Fibroblast of upper back skin (primary cell): Measurements from ENCODE around the gene SRBD1.
A peak's percentile ranks its signal among the peaks of the same experiment; 100 is the strongest.
"Not testable (repeated sequence)": the region's sequence is repeated elsewhere in the genome, so short reads cannot be mapped to it uniquely, and the experiment has no call there.

Experiments used
- DNase-seq: peaks from one replicate; pipeline ENCODE4 v3.0.0-alpha.2; 2013

The SRBD1 gene

DNA sequence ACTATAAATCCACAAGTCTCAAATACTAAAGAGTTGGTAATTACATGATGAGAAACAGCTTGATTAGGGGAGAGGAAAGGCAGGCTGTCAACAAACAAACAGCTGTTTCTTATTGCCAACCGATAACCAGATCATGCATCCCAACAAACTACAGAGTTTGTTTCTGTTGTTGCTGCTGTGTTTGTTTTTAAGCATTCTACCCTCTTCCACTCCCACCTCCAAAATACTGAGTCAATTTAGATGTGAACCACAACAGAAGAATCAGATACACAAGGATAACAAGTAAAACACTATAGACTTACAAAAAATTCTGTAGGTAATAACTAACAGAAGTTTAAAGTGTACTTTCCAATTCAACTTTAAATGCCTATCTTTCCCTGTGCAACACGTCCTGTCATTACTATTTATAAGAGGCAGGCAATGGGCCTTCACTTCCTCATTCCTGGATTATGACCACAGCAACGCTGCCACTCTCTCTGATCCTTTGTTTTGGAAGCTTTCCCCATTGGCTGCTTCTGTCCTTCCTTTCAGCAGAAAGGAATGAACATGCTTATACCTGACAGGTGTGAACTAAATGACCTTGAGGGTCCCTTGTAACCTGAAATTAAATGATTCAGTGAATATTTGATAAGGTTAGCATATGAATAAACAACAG lies 152.0 kb downstream of the SRBD1 start:
- DNase-seq = peak; percentile 72

DNA sequence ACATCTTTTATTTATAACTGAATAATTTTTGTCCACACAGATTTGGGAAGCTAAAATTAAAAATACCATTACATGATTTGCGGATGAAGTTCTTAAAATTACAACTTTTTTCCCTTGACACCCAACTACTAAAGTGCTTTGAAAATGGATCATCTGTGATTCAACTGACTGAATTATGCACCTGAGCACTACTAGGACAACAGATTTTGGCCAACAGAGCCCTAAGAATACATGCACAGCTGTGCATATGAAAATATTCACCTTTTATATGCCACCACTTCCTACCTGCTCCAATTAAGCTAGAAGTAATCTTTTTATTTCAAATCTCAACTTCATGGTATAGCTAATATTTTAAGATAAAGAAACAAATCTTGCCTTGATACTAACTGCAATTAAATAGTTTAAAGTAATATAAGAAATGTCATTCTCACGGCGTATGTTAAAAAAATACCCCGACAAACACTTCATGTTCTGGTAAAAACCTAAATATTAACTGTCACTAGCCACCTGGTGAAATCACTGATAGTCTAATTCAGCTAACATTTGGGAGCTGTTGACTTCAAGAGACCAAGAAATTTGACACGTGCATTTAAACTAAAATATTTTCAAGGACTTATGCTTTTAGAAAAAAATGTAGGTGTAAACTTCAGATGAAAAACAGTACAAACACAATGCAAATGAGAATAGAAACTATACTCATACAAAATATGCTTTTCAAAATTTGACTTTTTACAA lies 153.7 kb downstream of the SRBD1 start:
- no peak for DNase-seq

DNA sequence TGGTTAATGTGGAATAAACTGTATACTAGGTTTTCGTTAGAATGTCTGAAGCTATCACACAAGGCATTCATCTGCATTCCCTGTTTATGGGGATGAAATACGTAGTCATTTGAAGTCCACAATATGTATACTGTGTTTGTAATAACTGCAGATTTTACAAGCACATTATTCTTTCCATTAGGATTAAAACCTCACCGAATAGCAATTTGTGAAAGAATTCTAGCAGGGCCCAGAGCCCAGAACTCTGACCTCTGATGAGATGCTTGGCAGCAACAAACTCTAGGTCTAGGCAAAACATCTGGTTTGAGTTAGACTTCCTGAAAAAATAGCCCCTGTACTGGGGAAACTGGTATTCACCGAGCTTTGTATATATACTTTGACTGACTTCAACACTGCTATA lies 158.2 kb downstream of the SRBD1 start:
- peak; percentile 94 for DNase-seq

DNA sequence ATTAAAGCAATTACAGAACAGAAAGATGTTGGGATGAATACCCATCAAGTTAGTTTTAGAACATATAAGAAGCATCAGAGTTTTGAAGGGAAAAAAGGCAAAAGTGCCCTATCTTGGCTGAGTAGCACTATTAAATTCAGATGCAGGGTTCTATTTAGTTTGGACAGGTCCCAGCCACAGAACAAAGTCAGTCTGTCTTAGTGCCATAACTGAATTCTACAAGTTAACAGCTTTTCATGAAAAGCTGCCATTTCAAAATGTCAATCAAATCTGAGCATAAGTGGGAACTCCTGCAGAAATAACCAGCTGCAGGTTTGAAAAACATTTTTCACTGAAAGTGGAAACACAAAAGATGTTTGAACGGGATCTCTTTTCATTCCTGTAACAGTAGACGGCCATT lies 160.4 kb downstream of the SRBD1 start:
- peak; percentile 9 for DNase-seq

DNA sequence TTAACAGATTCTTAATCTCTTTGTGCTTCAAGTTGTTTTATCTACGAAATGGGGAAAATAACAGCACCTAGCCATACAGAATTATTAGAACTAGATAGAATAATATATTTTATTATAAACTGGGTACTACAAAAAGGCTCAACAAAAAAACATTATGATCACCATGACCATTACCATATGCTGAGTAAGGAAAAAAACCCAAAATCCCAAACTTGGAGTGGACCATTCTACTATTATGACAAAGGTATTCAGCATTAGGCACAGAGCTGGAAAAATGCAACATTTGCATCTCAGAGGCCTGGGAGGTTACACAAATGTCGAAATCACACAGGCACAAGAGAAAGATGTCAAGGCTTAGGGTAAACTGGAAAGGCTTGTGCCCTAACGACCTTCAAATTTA lies 162.8 kb downstream of the SRBD1 start:
- no peak for DNase-seq

DNA sequence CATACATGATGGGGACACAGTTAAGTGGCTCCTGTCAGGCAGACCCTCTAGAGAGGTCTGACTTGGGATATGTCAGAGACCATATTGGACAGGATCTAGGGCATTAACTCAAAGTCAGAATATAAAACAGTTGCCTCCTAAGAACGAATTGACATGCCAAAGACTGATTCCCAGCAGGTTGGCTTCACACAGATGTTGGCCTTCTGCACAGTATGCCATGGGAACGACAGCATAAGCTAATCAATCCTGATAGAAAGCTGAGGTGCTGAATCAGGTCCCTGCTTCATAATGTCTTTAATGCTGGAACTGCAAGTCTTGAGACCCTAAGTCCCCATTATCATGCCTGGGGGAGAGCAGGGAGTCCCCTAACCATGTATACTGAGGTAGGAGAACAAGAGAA lies 165.1 kb downstream of the SRBD1 start:
- no peak for DNase-seq

DNA sequence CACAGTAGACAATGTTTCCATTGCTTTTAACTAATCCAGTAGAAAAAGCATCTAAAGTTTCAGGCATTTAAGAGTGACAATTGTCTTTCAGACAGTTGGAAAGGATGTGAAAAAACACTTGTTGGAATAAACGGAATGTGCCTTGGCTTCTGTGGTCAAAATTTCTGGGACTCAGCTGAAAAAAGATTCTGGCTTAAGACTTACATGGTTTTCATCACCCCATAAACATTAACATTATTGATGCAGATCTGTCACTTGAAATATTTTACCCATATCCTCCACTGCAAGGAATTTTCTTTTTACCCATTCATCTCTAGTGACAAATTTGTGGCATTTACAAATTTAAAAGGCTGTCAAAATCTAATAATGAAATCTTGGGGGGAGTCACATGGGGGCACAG lies 166.0 kb downstream of the SRBD1 start:
- peak; percentile 90 for DNase-seq

DNA sequence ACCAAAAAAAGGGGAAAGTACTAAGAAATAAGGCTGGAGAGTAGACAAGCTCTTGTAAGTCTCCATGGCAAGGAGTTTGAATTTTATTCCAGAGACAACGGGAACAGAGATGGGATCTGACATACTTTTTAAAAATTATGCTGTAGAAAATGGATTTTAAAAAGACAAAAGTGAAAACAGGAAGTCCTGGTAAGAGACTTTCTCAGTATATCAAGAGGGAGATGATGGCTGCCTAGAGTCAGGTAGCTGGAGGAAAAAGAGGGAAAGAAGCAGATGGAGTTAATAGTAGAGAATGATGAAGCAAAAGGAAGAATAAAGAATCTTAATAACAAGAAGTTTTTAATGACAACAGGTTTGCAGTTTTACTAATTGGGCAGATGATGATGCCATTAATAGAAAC lies 168.1 kb downstream of the SRBD1 start:
- no peak for DNase-seq

DNA sequence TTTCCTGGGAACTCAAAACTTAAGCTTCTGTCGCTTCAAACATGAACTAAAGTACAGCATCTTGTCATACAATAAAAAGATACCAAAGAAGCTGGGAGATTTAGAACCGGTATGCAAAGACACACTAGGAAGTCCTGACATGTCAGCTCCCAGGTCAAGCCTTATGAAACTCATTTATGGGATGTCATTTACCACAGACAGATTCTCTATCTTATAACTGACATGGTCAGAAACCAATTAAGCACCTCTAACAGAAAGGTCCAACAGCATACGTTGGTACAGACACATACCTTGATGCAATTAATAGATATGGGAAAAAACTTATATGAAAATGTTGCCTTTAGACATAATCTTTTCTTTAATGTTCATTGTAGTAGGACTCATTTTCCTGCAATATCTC lies 169.0 kb downstream of the SRBD1 start:
- DNase-seq = no peak

DNA sequence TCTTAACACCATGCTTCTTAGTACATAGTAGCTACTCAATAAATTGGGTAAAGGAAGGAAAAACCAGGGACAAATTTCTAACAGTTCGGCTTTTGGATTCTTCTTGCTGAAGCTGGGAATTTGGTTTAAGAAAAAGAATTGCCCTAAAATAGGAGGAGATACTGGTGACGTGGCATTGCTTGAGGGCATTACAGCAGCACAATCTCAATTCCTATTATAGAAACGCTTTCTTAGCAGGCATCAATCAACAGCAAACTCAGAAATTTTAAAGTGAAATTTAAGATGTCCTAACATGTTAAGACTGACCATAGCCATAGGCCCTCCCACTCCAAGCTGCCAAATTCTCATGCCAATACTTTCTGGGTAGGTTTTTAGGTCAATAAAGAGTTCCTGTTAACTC lies 169.5 kb downstream of the SRBD1 start:
- DNase-seq = no peak

DNA sequence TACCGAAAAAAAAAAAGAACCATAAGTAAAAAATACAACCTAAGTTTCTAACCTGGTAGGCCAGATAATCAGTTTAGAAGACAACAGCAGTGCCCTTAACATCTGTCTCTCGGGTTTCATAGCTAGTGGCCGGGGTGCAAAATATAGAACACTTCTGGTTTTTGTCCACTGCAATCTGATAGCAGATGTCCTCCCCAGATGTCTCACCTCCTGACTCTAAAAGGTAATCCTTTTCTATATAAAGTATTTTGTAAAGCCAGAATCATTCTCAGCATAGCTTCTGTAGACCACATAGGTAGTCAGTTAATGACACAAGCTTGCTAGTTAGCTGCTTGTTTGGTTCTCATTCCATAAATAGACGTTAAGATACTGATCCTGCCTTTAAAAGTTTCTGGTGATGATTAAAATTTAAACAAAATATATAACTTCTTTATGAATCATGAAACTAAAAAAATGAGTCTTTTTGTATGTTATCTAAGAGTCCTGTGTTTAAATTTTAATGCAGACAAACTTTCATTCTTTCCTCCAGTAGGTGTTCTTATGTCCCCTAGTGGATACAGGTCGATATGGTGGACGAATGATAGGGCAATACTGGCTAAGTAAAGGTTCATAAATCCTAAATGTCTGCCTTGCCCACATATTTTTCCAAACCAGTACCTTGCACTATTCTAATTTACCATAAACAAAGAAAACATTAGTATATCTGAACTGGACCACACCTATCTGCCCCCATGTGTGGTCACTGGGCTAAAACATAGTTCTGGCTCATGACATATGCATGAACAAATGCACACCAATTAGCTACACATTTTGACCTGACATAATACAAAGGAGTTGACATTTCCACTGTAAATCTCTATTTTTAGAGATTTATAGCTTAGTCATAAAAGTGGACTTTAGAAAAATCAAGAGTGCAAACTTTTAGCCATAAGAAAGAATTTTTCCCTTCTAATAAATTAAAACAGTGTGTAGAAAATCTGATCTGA lies 171.0 kb downstream of the SRBD1 start:
- DNase-seq = peak; percentile 62

DNA sequence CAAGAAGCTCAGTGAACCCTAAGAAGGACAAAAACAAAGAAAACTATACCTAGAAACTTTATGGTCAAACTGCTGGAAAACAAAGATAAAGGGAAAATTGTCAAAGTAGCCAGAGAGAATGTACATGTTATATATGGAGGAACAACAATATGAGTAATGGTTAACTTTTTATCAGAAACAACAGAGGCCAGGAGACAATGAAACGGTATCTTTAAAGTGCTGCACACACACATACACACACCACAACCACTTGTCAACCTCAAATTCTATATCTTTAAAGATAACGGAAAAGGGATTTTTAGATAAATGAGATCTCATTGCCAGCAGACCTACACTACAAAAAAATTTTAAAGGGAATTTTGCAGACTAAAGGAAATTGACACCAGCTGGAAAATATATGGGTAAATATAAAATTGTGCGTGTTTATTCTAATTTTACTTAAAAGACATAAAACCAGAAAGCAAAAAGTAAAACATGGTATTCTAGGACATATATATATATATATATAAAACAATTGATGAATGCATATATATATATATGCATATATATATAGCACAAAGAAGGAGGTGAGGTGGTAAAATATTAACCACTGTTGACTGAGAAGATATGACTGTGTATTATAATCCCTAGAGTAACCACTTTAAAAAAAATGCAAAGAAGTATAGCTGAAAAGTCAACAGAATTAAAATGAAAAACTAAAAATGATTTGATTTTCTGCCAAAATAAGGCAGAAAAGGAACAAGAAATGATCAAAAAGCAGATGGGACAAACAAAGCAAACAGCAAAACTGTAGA lies 172.0 kb downstream of the SRBD1 start:
- no peak for DNase-seq

DNA sequence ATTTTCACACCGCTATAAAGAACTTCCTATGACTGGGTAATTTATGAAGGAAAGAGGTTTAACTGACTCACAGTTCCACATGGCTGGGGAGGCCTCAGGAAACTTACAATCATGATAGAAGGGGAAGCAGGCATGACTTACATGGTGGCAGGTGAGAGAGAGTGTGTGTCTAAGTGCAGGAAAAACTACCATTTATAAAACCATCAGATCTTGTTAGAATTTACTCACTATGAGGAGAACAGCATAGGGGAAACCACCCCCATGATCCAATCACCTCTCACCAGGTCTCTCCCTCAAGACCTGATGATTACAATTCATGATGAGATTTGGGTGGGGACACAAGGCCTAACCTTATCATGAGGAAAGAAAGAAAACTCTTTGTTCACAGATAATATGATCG lies 174.6 kb downstream of the SRBD1 start:
- no peak for DNase-seq

DNA sequence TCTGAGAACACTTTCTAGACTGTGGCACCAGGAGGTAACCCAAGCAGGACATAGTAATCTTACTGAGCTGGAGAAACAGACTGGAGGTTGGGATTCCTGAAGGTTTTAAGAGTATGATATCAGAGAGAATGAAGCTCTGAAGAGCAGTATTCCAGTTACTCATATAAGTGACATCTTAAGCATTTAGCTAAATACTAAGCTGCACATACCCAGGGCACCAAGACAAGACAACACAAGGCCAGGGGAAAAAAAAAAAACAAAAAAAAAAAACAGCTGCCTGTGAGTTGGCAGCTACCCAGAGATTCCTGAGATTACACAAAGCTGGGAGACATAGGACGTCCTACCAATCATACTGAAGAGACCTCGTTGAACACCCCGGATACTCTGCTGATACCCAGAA lies 175.8 kb downstream of the SRBD1 start:
- DNase-seq = peak; percentile 91

DNA sequence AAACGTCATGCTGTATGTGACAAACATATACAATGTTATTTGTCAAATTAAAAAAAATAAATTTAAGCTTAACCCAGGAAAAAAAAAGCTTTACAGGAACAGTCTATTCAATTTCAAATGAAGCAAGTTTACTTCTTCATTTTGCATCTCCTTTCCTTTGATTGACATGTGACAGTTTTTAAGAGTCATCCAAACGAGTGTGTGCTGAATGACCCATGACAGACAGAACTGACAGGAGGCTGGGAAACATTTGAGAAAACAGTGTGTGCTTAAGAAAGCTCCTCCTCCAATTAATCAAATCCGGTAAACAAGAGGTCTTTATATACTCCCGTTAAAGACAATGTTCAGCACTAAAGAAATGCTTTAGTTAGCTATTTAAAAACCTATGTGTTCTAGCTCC lies 177.7 kb downstream of the SRBD1 start:
- no peak for DNase-seq

DNA sequence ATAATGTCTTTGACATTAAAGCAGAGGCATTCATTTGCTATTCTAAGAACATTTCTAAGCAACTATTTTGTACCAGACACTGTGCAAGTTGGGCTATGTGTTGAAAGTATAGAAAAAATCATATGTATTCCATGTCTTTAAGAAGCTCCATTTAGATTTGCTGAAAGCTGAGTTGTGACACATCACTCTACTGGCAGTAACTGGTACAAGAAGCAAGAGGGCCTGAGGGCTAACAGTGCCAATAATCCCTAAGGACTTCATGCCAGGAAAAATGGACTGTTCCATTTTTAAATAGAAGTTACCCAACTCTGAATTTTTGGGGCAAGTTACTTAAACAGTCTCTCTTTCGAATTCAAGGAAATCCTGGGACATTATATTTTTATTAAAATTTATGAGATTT lies 178.7 kb downstream of the SRBD1 start:
- no peak for DNase-seq

DNA sequence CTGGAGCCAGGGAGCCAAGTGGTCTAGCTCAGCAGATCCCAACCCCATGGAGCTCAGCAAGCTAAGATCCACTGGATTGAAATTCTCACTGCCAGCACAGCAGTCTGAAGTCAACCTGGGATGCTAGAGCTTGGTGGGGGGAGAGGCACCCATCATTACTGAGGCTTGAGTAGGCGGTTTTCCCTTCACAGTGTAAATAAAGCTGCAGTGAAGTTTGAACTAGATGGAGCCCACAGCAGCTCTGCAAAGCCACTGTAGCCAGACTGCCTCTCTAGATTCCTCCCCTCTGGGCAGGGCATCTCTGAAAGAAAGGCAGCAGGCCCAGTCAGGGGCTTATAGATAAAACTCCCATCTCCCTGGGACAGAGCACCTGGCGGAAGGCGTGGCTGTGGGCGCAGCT lies 185.0 kb downstream of the SRBD1 start:
- DNase-seq = not testable (repeated sequence)

DNA sequence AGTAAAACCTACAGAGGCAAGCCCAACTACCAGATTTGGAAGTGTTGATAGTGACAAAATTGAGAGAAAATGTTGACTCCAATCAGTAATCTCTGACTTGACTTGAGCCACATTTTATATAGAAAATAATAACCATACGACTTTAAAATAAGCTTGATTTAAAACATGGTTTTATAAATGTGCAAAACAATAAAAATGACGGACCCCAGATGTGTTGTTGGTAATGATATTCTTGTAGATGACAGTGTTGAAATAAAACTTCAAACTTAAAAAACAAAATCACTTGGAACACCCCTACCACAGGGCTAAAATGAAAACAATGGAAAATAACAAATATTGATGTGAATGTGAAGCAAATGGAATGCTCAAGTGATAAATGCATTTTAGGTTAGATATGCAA lies 188.1 kb downstream of the SRBD1 start:
- no peak for DNase-seq

DNA sequence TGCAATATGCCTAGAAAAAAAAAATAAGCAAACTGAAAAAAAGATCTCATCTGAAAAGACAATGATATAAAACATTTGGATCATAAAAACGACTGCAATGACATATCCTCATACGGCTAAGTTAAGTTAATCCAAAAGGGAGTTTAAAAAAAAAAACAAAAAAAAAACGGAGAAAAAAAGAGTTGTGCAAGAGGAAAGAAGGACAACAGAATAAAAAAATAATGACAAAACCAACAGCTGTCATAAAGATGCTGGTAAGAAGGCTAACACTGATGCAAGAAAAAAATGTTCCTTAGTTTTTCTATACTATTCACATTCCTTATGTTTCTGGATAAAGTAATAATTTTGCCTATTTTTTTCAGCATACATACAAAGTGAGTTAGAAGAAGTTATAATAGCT lies 192.5 kb downstream of the SRBD1 start:
- no peak for DNase-seq

DNA sequence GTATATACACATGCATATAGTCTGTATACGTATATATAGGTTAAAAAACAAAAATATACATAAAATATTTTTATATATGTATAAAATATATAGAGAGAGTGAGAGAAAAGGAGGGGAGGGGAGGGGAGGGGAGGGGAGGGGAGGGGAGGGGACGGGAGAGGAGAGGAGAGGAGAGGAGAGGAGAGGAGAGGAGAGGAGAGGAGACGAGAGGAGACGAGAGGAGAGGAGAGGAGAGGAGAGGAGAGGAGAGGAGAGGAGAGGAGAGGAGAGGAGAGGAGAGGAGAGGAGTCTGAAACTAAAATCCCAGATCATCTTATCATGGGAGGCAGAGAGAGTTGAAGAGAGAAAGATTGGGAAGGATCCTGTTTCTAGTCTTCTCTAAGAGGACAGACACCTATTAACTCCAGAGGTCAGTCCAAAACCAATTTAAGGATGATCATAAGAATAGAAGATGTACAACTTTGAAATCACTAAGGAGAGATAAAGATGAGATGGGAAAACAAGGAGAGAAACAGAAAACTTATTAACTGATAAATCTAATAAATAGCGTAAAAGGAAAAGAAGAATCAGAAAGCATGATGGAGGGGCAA lies 195.4 kb downstream of the SRBD1 start:
- no peak for DNase-seq

DNA sequence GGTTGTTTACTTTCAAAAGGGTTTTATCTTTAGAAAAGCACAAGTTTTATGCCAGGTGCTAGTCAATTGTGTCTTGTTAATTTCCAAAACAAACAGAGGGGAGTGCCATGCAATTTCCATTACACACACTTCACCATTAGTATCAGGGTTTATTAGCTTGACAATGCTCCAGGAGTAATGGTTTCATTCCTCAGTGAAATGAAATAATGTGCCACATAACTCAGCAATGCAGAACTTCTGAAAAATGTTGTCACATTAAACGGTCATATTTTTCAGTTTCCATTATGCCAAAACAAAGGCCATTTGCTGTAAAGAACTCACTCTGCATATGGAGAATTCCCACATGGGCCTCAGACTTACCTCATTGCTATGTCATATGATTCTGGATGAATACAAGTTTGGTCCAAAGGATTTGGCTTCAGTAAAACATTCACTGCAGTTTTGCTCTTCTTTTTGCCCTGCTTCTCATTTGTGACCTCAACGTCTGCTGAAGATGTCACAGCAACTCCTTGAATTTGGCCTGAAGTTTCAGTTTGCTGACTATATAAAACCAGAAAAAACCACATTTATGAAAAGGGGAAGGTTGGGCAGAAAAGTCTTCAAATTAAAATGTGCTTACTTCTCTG lies 198.2 kb downstream of the SRBD1 start:
- DNase-seq = no peak

DNA sequence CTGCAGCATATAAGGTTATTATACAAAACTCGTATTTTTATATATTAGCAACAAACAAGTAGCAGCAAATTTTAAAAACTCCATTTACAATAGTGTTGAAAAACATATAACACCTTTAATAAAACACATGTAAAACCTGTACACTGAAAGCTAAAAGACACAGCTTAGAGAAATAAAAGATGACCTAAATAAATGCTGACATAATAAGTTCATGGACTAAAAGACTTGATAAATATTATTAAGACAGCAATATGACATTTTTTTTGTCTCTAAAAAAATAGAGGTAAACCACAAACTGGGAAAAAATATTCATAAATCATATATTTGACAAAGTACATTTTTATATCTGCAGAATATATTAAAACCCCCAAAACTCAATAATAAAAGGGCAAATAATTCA lies 201.4 kb downstream of the SRBD1 start:
- no peak for DNase-seq
